GM12873 (cell line): ENCODE measurements around the gene CLHC1.
A peak's percentile ranks its signal among the peaks of the same experiment; 100 is the strongest.

Source experiments
- TF ChIP-seq, protein P1 (sequence below): IDR thresholded peaks from 2 replicates; pipeline ENCODE4 v1.5.1; 2012; ENCODE audit warnings: low read depth, mild to moderate bottlenecking, moderate library complexity, low read length, control low read depth; ENCODE audit not compliant: insufficient read depth; ENCODE audit errors: missing control alignments

Gene CLHC1

DNA sequence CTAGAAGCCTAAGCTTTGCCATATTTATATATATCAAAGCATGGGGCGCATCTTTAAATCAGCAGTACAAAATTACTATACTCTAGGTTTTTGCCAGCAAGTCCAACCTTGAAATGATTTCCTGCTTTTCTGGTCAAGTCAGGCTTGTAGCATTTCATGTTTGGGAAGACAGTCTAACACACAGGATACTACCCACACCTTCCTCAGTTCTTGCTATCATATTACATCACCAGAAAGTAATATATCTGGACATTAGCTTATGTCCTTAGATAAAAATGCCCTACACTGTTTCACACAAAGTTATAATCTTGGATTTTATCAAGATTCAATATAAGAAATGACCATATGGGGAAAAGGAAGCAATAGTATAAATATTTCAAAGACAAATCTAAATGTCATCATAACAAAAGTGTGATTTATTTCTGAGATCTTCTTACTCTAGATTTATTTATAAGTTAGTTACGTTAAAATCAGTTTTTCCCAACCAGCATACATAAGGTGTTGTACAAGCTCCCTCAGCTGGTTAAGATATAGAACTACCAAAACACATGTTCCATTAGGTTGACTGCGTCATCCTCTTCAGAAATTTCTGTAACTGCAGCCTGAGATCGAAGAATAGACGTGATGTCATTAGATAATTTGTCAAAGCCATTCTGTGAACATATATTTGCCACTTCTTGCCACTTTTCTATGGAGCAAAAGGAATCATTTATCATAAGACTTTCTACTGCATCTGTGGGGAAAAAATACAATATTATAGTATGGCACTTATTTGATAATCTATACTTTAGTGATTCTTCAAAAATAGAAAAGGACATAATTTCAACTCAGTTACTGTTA lies 56.6 kb downstream of the CLHC1 start:
- TF ChIP-seq, protein P1, sequence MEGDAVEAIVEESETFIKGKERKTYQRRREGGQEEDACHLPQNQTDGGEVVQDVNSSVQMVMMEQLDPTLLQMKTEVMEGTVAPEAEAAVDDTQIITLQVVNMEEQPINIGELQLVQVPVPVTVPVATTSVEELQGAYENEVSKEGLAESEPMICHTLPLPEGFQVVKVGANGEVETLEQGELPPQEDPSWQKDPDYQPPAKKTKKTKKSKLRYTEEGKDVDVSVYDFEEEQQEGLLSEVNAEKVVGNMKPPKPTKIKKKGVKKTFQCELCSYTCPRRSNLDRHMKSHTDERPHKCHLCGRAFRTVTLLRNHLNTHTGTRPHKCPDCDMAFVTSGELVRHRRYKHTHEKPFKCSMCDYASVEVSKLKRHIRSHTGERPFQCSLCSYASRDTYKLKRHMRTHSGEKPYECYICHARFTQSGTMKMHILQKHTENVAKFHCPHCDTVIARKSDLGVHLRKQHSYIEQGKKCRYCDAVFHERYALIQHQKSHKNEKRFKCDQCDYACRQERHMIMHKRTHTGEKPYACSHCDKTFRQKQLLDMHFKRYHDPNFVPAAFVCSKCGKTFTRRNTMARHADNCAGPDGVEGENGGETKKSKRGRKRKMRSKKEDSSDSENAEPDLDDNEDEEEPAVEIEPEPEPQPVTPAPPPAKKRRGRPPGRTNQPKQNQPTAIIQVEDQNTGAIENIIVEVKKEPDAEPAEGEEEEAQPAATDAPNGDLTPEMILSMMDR, result peak; percentile 51

DNA sequence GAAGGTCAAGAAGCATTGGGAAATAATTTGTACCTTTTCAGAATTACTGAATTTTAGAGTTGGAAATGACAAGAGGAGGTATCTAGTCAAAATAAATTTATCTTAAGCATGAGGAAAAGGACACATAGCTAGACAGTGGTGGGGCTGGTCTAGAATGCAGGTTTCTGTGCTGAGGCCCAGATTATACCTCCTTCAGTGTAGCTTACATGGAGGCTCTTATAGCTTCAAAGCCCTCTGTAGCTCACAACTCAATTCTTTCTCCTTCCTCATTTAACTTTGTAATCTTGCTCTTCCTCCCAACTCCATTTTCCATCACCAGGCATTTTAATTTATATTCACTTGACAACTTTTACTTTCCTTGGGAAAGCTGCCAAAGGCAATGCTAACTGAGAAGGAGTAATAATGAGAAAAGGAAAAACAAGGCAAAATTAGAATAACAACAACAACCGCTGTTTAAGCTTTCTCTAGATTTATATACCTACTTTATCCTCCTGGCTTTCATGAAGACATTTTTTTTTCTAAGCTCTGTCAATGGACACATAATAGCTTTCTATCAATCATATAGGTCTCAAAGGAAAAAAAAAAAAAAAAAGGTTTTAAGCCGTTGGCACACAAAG lies 58.5 kb downstream of the CLHC1 start:
- TF ChIP-seq, protein P1, result no peak

DNA sequence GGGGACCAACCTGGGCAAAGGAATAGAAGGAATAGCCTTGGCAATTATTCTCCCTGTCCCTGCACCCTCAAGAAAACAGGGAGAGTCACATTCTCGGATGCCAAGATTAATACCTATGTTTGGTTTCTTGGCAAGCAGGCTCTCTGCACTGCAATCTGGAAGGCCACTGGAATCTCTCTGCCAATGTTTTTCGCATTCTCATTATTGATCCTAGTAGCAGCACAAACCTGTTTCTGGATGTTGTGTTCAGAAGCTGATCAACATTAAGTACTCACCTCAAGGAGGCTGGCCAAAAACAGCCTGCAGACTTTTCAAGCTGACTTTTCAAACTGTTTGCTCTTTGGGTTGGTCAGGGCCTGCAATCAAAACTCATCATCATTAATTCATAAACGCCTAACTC lies 62.2 kb downstream of the CLHC1 start:
- TF ChIP-seq, protein P1, result no peak

DNA sequence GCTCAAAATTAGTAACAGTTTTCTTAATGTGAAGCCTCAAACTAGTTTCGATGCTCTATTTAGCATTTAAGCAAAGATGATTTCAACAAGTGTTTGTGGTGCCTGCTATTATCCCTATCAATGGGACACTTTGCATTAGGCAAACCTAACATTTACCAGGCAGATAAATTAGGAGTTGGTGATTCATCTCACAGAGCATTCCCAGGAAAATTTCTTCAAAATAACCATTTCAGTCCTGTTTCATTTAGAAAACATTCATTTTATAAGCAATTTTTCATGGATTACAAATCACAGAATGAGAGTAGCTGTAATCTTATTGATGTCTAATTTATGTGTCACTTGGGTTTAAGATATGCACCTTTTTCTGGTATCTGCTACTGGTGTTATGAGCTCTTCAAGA lies 62.7 kb downstream of the CLHC1 start:
- TF ChIP-seq, protein P1, result no peak

DNA sequence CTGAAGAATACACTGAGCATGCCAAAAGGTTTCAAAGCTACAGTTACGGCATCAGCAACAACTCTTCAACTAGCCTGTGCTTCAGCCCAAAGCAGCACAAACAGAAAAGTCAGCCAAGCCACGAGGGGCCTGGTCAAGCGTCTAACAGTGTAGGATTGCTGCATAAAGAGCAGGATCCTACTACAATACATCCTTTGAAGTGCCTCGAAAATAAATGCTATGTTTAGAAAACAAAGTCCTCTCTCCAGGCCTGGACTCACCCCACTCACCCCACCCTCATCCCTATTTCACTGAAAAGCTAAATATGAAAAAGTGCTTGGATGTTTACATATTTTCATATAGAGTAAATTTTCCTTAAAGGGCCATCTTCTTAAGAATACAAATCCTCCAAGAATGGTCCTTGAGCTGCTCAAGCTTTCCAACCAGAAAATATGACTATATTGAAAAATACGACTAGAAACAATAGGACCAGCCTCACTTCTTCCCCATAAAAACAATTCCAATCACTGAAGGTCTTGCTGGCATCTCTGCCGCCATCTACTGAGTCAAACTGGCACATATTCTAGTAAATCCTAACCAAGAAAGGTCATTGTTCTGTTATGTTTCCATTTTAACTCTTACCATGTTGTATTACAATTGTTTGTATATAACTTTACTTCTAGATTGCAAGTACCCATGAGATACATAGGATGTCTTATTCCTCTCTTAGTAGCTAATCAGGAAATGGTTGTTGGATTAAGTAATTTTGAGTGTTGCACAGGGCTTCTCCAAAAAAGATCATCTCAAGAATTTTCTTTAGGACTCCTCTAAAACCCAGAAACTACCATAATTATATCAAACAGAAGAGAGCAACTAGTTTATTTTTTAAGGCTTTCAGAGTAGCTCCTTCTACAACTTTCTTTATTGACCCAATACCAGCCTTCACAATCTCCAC lies 63.6 kb downstream of the CLHC1 start:
- TF ChIP-seq, protein P1, result peak; percentile 68

DNA sequence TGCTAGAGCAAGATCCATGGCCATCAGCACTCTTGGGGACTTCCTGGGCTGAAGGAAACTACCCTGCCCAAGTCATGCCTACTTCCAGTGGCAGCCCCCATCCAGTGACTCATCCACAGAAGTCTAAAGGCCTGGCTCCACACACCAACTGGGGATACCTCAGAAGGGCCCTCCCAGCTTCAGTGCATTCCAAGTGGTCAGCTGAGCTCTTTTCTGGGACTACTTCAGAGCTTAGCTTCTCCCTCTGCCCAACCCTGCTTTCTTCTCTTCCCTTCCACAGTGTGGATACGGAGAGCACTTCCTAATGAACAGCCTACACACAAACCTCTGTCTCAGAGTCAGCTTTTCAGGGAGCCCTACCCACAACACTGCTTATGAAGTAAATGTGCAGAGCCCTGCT lies 66.5 kb downstream of the CLHC1 start:
- TF ChIP-seq, protein P1, result no peak
